HG03432 (cell line): ENCODE data around the gene ARL2BP.

Experiments
- ATAC-seq: cut with Tn5 transposase; IDR thresholded peaks from one replicate; pipeline ENCODE4 v1.9.1; 2021; ENCODE audit warnings: mild to moderate bottlenecking, moderate library complexity; ENCODE audit not compliant: unreplicated experiment

Gene ARL2BP

GRCh38 chr16:57281791-57282190 is 36.7 kb downstream of the ARL2BP start:
- ATAC-seq = no peak

DNA sequence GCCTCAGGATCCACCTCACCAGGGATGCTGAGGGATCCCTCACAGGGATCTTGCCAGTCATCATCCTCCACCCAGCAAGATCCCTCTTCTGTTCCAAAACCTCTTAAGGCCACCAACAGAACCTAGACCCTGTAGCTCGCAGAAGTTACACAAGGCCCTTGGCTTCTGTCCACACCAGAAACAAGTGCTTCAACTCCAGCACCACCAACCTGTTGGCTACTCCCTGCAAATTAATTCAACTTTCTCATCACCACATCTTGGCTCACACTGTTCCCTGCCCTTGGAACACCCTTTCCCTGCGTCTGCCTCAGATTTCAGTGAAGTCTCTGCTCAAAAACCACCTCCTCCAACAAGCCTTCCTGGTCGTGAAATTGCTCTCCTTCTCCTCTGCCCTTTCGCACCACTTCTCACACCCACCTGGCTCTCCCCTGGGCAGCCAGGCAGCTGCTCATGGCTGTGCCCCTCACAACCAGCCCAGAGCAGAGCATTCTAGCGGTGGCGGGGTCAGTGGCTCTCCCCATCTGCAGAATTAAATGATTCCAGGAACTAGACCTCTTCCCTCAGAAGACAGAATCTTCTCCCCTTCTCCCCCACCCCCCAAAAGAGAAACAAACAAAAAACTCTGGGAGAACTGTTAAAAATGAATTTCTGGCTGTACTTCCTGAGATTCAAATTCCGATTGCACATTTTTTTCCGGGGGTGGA is 37.6 kb downstream of the ARL2BP start:
- no peak for ATAC-seq

DNA sequence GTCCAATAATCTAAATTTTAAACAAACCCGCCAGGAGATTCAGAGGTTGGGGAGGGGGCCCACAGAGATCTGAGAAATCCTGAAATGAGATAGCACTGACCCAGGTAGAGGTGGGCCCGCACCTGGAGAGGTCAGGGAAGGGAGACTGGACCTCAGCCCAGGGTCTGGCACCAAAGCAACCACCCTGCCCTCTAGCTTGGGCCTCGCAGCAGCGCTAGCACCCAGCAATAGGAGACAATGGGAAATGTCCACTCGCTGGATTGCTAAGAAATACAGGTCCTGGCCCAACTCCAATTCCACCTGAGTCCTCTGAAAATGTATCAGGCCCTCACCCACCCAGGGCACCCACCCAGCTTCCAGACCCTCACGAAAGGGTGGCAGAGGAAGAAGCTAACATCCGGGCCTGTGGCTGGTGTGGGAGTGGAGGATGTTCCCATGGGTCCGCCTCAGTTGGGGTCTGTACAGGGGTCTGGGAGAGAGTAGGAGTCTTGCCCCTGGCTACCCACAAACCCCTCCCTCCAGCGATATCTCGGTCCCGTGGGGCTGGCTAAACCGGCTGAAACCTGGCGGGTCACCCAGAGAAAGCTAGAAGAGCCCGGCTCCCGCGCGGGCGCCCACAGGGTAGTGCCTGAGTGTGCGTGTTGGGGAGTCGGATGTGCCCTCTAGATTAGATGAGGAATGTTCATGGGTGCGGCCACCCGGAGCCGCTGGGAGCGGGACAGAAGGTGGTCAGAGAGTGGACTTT is 38.3 kb downstream of the ARL2BP start:
- no peak for ATAC-seq

DNA sequence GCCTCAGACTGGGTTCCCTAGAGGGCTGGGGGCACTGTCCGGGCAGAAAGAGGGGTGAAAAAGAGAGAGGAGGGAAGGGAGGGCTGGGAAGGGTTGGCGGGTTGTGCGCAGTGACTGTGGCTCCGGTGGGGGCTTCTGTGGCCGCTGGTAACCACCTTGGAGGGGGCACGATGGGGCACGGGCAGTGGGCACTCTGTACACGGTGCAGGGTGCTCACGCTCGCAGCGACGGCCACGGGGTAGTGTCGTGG is 38.8 kb downstream of the ARL2BP start:
- ATAC-seq = no peak

DNA sequence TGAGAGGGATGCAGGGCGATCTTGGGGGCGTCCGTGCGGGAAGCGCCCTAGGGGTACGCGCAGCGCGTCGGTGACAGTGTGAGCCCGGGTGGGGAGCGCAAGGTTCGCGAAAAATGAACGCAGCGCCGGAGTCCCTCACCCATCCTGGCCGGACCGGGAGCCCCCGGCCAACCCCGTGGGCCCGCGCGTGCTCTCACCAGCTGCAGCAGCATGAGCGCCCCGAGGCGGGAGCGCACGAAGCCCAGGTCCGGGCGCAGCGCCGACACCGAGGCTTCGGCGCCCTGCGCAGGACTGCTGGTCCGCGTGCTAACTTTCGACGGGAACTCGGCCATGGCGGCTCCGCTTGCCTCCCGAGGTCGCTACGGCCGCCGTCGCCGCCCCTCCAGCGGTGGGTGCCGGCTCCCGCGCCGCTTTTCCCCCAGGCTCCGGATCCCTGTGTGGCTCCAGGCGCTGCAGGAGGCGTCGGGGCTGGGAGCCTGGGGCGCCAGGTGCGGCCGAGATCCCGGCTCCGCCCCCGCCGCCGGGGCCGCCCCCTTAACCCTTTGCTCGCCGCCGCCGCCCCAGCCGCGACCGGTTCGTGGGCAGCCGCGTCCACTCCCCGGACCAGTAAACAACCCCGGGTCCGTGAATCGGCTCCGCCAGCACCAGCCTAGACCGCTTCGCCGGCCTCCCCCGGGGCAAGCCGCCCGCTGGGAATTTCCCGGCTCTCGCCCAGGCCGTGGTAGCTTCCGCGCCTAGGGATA is 39.3 kb downstream of the ARL2BP start, which contains the start of gene PLLP:
Gene PLLP, minus strand, starts transcription at position 464 of the 743 bp plus-strand sequence. Its CDS starts 132 bp downstream, at position 332.
- ATAC-seq = peak; percentile 66

GRCh38 chr16:57284952-57285363 is 39.9 kb downstream of the ARL2BP start:
- no peak for ATAC-seq

DNA sequence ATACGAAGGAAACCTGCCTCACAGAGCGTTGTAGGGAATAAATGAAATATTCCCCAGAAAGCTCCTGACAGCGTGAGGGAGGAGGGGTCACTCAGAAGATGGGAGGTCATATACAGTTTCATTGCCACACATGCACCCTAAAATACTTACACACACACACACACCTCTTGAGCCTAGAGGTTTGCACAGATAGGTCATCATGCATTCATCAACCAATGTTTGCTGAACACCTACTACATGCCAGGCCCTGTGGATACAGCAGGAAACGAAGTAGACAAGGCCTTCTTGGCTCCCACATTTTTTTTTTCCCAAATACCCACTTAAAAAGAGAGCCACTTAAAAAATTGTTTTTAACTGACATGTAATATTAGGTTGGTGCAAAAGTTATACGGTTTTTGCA is 40.3 kb downstream of the ARL2BP start:
- no peak for ATAC-seq

DNA sequence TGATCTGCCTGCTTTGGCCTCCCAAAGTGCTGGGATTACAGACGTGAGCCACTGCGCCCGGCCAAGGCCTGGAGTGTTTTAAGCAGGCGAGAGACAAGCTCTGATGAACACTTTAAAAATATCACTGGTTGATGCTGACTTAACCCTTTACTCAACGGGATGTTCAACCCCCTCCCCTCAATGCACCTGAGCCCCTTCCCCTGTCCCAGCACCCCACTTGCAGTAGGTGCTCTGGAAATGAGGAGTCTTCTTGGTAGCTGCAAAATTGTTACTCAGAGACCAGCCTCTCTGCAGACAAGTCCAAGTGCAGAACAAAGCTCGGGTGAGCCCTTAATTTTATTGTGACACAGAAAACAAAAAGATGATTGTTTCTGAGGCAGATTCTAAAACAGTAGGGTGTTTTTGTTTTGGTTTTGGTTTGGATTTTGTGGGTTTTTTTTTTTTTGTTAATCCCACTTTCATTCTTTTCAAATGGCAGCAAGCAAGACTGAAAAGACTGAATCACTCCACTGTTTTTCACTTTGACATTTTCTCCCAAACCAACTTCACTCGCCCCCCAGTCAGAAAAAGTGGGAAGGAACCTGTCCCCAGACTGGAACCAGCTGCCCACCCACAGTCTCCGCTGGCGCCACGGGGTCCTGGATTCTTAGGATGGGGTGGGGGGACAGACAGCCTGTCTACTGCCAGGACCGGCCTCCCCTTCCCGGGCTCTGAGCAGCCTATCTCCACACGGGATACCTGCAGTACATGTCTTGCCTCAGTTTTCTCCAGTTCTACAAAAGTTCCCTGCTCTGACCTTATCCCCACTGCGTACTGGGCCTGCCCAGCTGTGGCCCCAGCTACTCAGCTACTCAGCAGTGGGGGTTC is 44.6 kb downstream of the ARL2BP start:
- ATAC-seq = no peak

- no peak for ATAC-seq
These were observed 52.8 kb downstream of the ARL2BP start for GRCh38 chr16:57297856-57298255.

GRCh38 chr16:57299009-57299718 is 54.1 kb downstream of the ARL2BP start:
- ATAC-seq = peak; percentile 30

DNA sequence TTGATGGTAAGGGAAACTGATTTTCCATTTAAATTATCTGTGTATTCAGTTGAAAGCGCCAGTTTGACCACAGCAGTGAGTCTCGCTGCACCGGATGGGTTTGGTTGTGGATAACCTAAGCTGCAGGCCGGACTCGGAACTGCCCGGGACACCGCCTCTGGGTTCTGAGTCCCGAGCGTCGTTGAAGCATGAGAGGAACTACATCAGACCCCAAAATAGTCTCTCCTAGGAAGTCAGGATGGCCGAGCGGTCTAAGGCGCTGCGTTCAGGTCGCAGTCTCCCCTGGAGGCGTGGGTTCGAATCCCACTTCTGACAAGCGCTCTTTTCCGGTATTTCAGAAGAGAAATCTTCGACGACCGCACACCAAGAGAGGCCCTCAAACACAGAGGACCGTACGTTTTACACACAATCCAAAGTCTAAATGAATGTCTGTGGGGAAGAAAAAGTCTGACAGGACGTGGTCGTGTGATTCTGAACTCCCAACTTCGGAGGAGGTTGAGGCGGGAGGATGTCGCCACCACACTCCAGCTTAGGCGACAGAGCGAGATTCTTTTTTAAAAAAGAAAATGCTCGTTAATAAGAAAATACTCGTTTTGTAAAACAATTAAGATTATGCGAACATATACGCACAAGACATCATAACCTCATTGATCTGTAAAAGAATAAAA is 54.8 kb downstream of the ARL2BP start:
- ATAC-seq = peak; percentile 52

GRCh38 chr16:57300387-57301125 is 55.5 kb downstream of the ARL2BP start:
- ATAC-seq = peak; percentile 86

GRCh38 chr16:57301126-57301817 is 56.2 kb downstream of the ARL2BP start:
- ATAC-seq = no peak
